ENCODE results near the gene EWSR1.

GRCh38 chr22:29230972-29231875 lies 36.8 kb upstream of the EWSR1 start:
- TF ChIP-seq RCOR1 (IDR thresholded peaks at IDR 0.05; ENCODE audit: insufficient replicate concordance, low read length) (no peak), CTCF (conservative IDR thresholded peaks at IDR 0.05; ENCODE audit: low read depth, low read length) (no peak), POLR2A (IDR thresholded peaks at IDR 0.05; ENCODE audit: low read depth, low read length) (no peak), USF2 (IDR thresholded peaks at IDR 0.05; ENCODE audit: low read depth, low read length) (no peak)

All from IMR-90 (cell line).